ENCODE data around the gene NUTM1.

Gene NUTM1, protein sequence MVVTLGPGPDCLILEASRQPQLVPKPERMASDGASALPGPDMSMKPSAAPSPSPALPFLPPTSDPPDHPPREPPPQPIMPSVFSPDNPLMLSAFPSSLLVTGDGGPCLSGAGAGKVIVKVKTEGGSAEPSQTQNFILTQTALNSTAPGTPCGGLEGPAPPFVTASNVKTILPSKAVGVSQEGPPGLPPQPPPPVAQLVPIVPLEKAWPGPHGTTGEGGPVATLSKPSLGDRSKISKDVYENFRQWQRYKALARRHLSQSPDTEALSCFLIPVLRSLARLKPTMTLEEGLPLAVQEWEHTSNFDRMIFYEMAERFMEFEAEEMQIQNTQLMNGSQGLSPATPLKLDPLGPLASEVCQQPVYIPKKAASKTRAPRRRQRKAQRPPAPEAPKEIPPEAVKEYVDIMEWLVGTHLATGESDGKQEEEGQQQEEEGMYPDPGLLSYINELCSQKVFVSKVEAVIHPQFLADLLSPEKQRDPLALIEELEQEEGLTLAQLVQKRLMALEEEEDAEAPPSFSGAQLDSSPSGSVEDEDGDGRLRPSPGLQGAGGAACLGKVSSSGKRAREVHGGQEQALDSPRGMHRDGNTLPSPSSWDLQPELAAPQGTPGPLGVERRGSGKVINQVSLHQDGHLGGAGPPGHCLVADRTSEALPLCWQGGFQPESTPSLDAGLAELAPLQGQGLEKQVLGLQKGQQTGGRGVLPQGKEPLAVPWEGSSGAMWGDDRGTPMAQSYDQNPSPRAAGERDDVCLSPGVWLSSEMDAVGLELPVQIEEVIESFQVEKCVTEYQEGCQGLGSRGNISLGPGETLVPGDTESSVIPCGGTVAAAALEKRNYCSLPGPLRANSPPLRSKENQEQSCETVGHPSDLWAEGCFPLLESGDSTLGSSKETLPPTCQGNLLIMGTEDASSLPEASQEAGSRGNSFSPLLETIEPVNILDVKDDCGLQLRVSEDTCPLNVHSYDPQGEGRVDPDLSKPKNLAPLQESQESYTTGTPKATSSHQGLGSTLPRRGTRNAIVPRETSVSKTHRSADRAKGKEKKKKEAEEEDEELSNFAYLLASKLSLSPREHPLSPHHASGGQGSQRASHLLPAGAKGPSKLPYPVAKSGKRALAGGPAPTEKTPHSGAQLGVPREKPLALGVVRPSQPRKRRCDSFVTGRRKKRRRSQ

GRCh38 chr15:34342737-34343575 is at the start of gene NUTM1, which contains the start of gene NOP10:
NUTM1 (plus strand) TSS chr15:34343315; CDS start chr15:34343697, 382 bp downstream.
NOP10 (minus strand) TSS chr15:34343136; CDS start chr15:34343073, 63 bp downstream.
- peak; percentile 94 for DNase-seq (ENCODE audit: low read depth)

DNA sequence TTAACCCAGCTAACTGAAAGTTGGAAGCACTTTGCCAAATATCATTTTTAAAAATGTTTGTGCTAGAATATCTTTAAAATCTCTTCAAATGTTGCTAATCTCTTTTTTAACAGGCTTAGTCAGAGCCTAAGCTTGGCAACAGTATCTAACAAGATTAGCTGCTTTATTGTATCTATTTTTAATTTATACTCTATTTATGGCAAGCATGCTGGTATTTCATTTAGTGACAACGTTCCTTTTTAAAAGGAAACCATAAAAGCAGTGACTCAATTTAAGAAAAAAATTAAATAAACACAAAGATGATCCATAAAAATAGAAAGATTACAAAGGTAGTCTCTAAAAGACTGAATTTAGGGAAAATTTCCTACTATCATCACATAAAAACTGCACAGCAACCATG is 46.1 kb upstream of the NUTM1 start:
- no peak for DNase-seq (ENCODE audit: low read depth)

- no peak for DNase-seq (ENCODE audit: low read depth)
Observed at GRCh38 chr15:34301058-34301457, 42.1 kb upstream of the NUTM1 start.

DNA sequence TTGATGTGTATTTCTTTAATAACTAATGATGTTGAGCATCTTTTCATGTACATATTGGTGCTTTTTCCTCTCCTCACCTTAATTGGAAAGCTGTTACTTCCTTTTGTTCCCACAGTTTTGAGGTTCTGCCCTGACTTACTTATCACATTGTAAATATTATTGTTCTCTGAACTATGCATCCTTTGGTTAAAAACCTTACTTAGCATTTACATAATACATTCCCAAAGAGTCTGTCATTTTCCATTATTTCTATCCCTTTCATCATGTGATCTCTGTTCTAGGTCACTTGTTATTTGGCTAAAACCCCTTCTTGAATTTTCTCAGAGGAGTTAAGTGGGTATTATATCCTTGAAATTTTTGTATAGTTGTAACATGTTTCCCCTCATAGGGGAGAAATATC is 38.5 kb upstream of the NUTM1 start:
- no peak for DNase-seq (ENCODE audit: low read depth)

DNA sequence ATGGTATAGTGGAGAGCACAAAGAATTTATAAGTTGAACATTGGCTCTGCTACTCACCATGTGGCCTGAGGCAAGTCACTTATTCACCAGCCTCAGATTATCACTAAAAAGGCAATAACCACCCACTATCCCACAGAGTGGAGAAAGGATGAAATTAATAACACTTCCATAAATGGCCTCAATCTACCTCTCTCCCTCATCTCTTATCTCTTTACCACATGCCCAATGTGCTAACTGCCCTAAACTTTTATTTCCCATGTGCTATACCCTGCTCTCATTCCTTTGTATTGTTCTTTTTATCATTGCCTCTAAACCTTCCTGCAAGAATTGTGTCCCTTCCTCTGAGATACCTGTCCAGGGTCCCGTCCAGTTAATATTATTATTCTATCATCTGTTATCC is 31.6 kb upstream of the NUTM1 start:
- DNase-seq (ENCODE audit: low read depth): no peak

GRCh38 chr15:34314491-34315490 is 28.3 kb upstream of the NUTM1 start:
- no peak for DNase-seq (ENCODE audit: low read depth)

- no peak for DNase-seq (ENCODE audit: low read depth)
Observed at GRCh38 chr15:34318277-34319079, 24.6 kb upstream of the NUTM1 start.

GRCh38 chr15:34323217-34323616 is 19.9 kb upstream of the NUTM1 start:
- no peak for DNase-seq (ENCODE audit: low read depth)

GRCh38 chr15:34324933-34325332 is 18.2 kb upstream of the NUTM1 start:
- no peak for DNase-seq (ENCODE audit: low read depth)

GRCh38 chr15:34325368-34325767 is 17.7 kb upstream of the NUTM1 start:
- no peak for DNase-seq (ENCODE audit: low read depth)

DNA sequence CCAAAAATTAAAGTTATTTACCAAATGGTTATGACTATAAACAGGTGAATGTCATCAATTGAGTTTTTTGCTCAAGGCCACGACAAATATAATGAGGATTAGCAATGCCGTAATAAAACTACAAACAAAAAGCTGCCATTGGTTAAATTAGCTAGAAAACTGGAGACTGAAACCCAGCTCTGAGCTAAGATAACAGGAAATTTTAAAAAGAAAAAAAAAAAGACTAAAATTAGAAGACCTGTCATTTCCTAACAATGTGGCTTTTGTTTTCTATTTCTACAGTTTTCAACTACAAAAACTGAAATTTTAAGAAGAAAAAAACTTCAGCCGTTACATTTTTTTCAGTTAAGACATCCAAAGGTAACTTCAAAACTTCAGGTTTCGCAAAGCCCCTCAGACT is 15.2 kb upstream of the NUTM1 start:
- DNase-seq (ENCODE audit: low read depth): no peak

- no peak for DNase-seq (ENCODE audit: low read depth)
Observed at GRCh38 chr15:34329006-34329405, 14.1 kb upstream of the NUTM1 start.

GRCh38 chr15:34330279-34330678 is 12.8 kb upstream of the NUTM1 start:
- no peak for DNase-seq (ENCODE audit: low read depth)

- no peak for DNase-seq (ENCODE audit: low read depth)
Observed at GRCh38 chr15:34331809-34332208, 11.3 kb upstream of the NUTM1 start.

- DNase-seq (ENCODE audit: low read depth): no peak
Observed at GRCh38 chr15:34332553-34333120, 10.5 kb upstream of the NUTM1 start.

DNA sequence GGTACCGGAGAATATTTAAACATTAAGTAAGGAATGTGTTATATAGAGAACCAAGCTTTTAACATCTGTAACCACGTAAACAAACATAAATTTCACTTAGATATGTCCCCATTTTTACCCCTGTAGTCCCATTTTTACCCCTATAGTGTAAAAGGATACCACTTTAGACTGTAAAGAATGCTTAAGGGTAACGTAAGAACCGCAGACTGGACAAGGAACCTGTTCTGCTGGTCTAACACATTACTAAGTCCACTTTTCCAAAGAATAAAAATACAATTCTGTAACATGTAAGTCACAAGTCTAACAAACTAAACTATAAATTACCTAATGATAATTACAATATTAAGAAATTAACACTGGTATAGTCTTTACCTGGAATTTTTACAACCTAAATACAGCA is 8.4 kb upstream of the NUTM1 start:
- DNase-seq (ENCODE audit: low read depth): no peak

DNA sequence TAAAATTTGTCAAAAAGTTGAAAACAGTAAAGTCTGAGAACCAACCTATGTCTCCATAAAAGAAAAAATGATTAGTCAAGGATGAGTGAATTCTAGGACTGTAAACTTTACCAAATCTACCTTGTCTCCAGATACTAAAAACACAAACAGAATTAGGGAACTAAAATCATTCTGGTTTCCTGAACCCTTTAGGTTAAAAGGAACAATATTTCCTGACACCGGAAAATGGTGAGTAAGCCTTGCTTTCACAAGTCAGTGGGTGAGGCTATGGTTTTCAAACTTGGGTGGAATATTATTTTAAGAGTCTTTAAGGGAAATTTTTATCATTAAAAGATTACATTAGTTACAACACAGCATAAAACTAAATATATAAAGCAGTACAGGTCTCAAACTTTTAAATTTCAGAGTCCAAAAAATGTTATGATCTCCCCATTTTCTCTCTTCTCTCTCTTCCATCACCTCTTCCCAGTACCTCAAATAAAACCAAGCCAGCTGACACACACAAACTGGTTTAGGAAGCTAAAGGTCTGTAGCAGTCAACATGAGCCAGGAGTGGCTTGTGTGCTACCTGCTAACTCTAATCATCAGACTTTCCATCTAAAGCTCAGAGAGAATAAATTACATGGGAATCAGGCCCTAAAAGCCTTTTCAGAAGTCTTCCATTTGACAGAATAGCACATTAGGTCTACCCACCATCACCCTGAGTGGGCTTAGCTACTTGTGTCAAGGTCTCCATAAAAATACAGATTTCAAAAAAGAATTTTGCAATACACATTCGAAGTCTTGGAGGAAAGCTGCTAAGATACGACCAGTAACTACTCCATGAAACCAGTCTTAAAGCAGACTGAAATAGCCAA is 7.7 kb upstream of the NUTM1 start:
- no peak for DNase-seq (ENCODE audit: low read depth)

Measured in stimulated activated CD8-positive, alpha-beta memory T cell treated with anti-CD3 and anti-CD28 coated beads, Interleukin-15, amount 100 ng/mL, for 1 hour (primary cell).